Astrocyte (in vitro differentiated cells and primary cell): ENCODE data around the gene PDS5A. TPM values are rescaled to one million over a fixed set of nuclear protein-coding genes. Genes with fewer than 3 reads are reported as not detected.
"Not testable (repeated sequence)": the region's sequence is repeated elsewhere in the genome, so short reads cannot be mapped to it uniquely, and the experiment has no call there.

Experiments
- DNase-seq: peaks from one replicate; pipeline ENCODE4 v3.0.0-alpha.2; 2010; ENCODE audit warnings: low read depth
- FAIRE-seq: peaks from 2 replicates; lab custom pipeline; 2011; peaks lifted over from hg19 to GRCh38; lab: Jason Lieb, UNC
- H2AFZ ChIP-seq: 2 replicates; pipeline ENCODE4 v1.6.0; 2012; ENCODE audit warnings: low read depth, low read length, inconsistent platforms
- H3K27ac ChIP-seq: 2 replicates; pipeline ENCODE4 v1.5.1; 2011; ENCODE audit warnings: low read depth, low read length, inconsistent platforms
- H3K27me3 ChIP-seq: 2 replicates; pipeline ENCODE4 v1.6.0; 2011; ENCODE audit warnings: low read length, inconsistent platforms; ENCODE audit not compliant: insufficient read depth
- H3K36me3 ChIP-seq: 2 replicates; pipeline ENCODE4 v1.5.1; 2011; ENCODE audit warnings: low read length, inconsistent platforms; ENCODE audit not compliant: insufficient read depth
- H3K4me1 ChIP-seq: 2 replicates; pipeline ENCODE4 v1.5.1; 2011; ENCODE audit warnings: low read length, inconsistent platforms; ENCODE audit not compliant: insufficient read depth
- H3K4me2 ChIP-seq: 2 replicates; pipeline ENCODE4 v1.6.0; 2012; ENCODE audit warnings: low read length, inconsistent platforms
- H3K4me3 ChIP-seq: 2 replicates; pipeline ENCODE4 v1.5.1; 2011; ENCODE audit warnings: low read depth, mild to moderate bottlenecking, low read length, inconsistent platforms; ENCODE audit not compliant: insufficient read depth
- H3K79me2 ChIP-seq: 2 replicates; pipeline ENCODE4 v1.6.0; 2012; ENCODE audit warnings: mild to moderate bottlenecking, low read length, inconsistent platforms; ENCODE audit not compliant: insufficient read depth
- H3K9ac ChIP-seq: 2 replicates; pipeline ENCODE4 v1.6.0; 2012; ENCODE audit warnings: mild to moderate bottlenecking, low read length, inconsistent platforms
- H3K9me3 ChIP-seq: 2 replicates; pipeline ENCODE4 v1.5.1; 2012; ENCODE audit warnings: low read depth, mild to moderate bottlenecking, low read length, inconsistent platforms; ENCODE audit not compliant: insufficient read depth
- H4K20me1 ChIP-seq: 2 replicates; pipeline ENCODE4 v1.6.0; 2012; ENCODE audit warnings: low read length, inconsistent platforms; ENCODE audit not compliant: insufficient read depth
- H3K27ac Mint-ChIP-seq: one replicate; pipeline ENCODE4 v1.8.0; 2021; ENCODE audit warnings: mild to moderate bottlenecking, mixed read lengths; ENCODE audit not compliant: unreplicated experiment
- H3K27me3 Mint-ChIP-seq: one replicate; pipeline ENCODE4 v1.8.0; 2021; ENCODE audit warnings: low read depth, mixed read lengths; ENCODE audit not compliant: unreplicated experiment
- H3K36me3 Mint-ChIP-seq: one replicate; pipeline ENCODE4 v1.8.0; 2021; ENCODE audit warnings: low read depth, mixed read lengths; ENCODE audit not compliant: unreplicated experiment
- H3K4me1 Mint-ChIP-seq: one replicate; pipeline ENCODE4 v1.8.0; 2021; ENCODE audit warnings: low read depth, mixed read lengths; ENCODE audit not compliant: unreplicated experiment
- H3K4me3 Mint-ChIP-seq: one replicate; pipeline ENCODE4 v1.8.0; 2021; ENCODE audit warnings: mild to moderate bottlenecking, moderate library complexity, mixed read lengths; ENCODE audit not compliant: unreplicated experiment
- H3K9me3 Mint-ChIP-seq: one replicate; pipeline ENCODE4 v1.8.0; 2021; ENCODE audit warnings: mild to moderate bottlenecking, mixed read lengths; ENCODE audit not compliant: unreplicated experiment
- CTCF ChIP-seq: IDR thresholded peaks from 2 replicates; pipeline ENCODE4 v1.5.1; 2011; ENCODE audit warnings: low read depth, mild to moderate bottlenecking, inconsistent platforms, low read length, moderate library complexity; ENCODE audit not compliant: insufficient read depth
- EZH2 ChIP-seq: IDR thresholded peaks from 2 replicates; pipeline ENCODE4 v1.6.1; 2012; ENCODE audit warnings: mild to moderate bottlenecking, low read length, inconsistent platforms; ENCODE audit not compliant: insufficient read depth
- total RNA-seq: library from RNA; stranded (reverse); gene quantifications from 2 replicates; pipeline ENCODE4 v1.2.1, GENCODE V29; 2021

The PDS5A gene
- total RNA-seq, 1 donor from 2014 or later: 55.9 TPM

- H3K4me1 Mint-ChIP-seq: no peaks in the 10 kb centered on the region
- Histone ChIP-seq H3K27me3 (no peaks in the 10 kb centered on the region), H3K9me3 (no peaks in the 10 kb centered on the region), H3K36me3 (peaks cover 10% of the 10 kb centered on the region), H3K27ac (no peak overlapping the region), H3K4me1 (peaks cover 3% of the 10 kb centered on the region), H2AFZ (no peak overlapping the region), H3K79me2 (peaks cover 3% of the 10 kb centered on the region), H3K4me3 (no peak overlapping the region), H4K20me1 (peaks cover 4% of the 10 kb centered on the region), H3K4me2 (no peak overlapping the region), H3K9ac (no peak overlapping the region)
- no peak for TF ChIP-seq CTCF
- no peak for TF ChIP-seq EZH2
- H3K27me3 Mint-ChIP-seq: no peaks in the 10 kb centered on the region
- no peaks in the 10 kb centered on the region for H3K9me3 Mint-ChIP-seq
- H3K36me3 Mint-ChIP-seq: peaks cover 4% of the 10 kb centered on the region
- FAIRE-seq (no peak), DNase-seq (no peak)
- no peak overlapping the region for H3K27ac Mint-ChIP-seq
- no peak overlapping the region for H3K4me3 Mint-ChIP-seq
Observed at GRCh38 chr4:39905656-39906055, 72.1 kb downstream of the PDS5A start.

GRCh38 chr4:39905019-39905418 lies 72.7 kb downstream of the PDS5A start:
- H3K4me2 ChIP-seq, FAIRE-seq, H3K4me1 ChIP-seq, H3K36me3 Mint-ChIP-seq, H3K79me2 ChIP-seq, H3K9ac ChIP-seq, H3K27me3 Mint-ChIP-seq, H3K27ac Mint-ChIP-seq, H3K4me1 Mint-ChIP-seq, H3K9me3 Mint-ChIP-seq, H2AFZ ChIP-seq, H3K27ac ChIP-seq, H4K20me1 ChIP-seq, H3K27me3 ChIP-seq, DNase-seq, H3K4me3 Mint-ChIP-seq, H3K4me3 ChIP-seq, H3K9me3 ChIP-seq: not testable (repeated sequence)
- peaks cover 13% of the 10 kb centered on the region for H3K36me3 ChIP-seq

DNA sequence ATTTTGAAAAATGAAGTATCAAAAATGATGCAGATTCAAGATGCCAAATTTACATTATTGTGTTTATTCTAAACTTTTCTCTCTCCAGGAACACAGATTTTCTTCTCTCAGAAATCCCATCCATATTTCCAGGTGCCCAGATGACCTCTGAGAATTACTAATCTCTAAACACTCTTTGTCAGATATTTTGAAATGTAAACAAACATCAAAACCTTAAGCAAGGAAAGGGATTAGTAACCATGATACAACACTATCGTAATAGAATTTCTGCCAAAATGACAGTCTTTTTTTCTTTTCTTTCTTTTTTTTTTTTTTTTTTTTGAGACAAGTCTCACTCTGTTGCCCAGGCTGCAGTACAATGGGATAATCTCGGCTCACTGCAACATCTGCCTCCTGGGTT lies 76.7 kb downstream of the PDS5A start:
- no peak overlapping the region for H3K4me3 Mint-ChIP-seq
- no peaks in the 10 kb centered on the region for H3K9me3 Mint-ChIP-seq

More for the DNA sequence above, 76.7 kb downstream of the PDS5A start:
- Histone ChIP-seq H3K27me3 (no peaks in the 10 kb centered on the region), H3K27ac (no peak overlapping the region), H3K9me3 (no peaks in the 10 kb centered on the region), H3K9ac (no peak overlapping the region), H3K36me3 (peaks cover 34% of the 10 kb centered on the region), H3K4me1 (no peaks in the 10 kb centered on the region), H4K20me1 (no peaks in the 10 kb centered on the region), H2AFZ (no peak overlapping the region), H3K4me3 (no peak overlapping the region), H3K79me2 (peaks cover 3% of the 10 kb centered on the region), H3K4me2 (no peak overlapping the region)
- Mint-ChIP-seq H3K4me1 (no peaks in the 10 kb centered on the region), H3K36me3 (no peaks in the 10 kb centered on the region), H3K27ac (no peak overlapping the region), H3K27me3 (no peaks in the 10 kb centered on the region)
- DNase-seq (no peak), FAIRE-seq (no peak)
- TF ChIP-seq EZH2 (no peak), CTCF (no peak)
